Measurements from ENCODE around the gene WDFY3.

The WDFY3 gene

GRCh38 chr4:84901740-84902281, 64.7 kb downstream of the WDFY3 start:
- Histone ChIP-seq H3K4me3 (ENCODE audit: low read length) (no peak overlapping the region), H3K4me1 (ENCODE audit: control insufficient read depth, insufficient read depth, low read length) (no peaks in the 10 kb centered on the region), H3K27me3 (ENCODE audit: control insufficient read depth, insufficient read depth, low read length) (no peaks in the 10 kb centered on the region), H3K4me2 (ENCODE audit: low read length) (no peak overlapping the region), H3K36me3 (ENCODE audit: insufficient read depth, low read length) (peaks cover 15% of the 10 kb centered on the region), H3K9me3 (replicated peaks; ENCODE audit: low read length) (no peaks in the 10 kb centered on the region), H3K9ac (ENCODE audit: low read depth, low read length) (no peak overlapping the region)

- no peak overlapping the region for H3K4me2 ChIP-seq (ENCODE audit: low read length)
- no peaks in the 10 kb centered on the region for H3K4me1 ChIP-seq (ENCODE audit: control insufficient read depth, insufficient read depth, low read length)
- H3K9ac ChIP-seq (ENCODE audit: low read depth, low read length), result no peak overlapping the region
- H3K9me3 ChIP-seq (replicated peaks; ENCODE audit: low read length), result no peaks in the 10 kb centered on the region
- no peaks in the 10 kb centered on the region for H3K27me3 ChIP-seq (ENCODE audit: control insufficient read depth, insufficient read depth, low read length)
- H3K36me3 ChIP-seq (ENCODE audit: insufficient read depth, low read length), result peaks cover 15% of the 10 kb centered on the region
- no peak overlapping the region for H3K4me3 ChIP-seq (ENCODE audit: low read length)
Measured at GRCh38 chr4:84901173-84901572, 65.3 kb downstream of the WDFY3 start.

DNA sequence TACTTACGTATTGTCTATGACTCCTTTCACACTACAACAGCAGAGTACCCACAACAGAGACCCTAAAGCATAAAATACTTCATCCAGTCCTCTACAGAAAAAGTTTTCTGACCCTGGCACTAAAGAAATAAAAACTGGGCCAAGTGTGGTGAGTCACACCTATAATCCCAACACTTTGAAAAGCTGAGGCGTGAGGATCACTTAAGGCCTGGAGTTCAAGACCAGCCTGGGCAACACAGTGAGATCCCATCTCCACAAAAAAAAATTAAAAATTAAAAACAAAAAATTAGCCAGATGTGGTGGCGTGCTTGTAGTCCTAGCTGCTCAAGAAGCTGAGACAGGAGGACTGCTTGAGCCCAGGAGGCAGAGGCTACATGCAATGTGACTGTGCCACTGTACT, 66.9 kb downstream of the WDFY3 start:
- Histone ChIP-seq H3K9ac (ENCODE audit: low read depth, low read length) (no peak overlapping the region), H3K4me2 (ENCODE audit: low read length) (no peak overlapping the region)

GRCh38 chr4:84897516-84897915, 69.0 kb downstream of the WDFY3 start:
- Histone ChIP-seq H3K4me2 (ENCODE audit: low read length) (no peak overlapping the region), H3K36me3 (ENCODE audit: insufficient read depth, low read length) (peaks cover 25% of the 10 kb centered on the region), H3K4me3 (ENCODE audit: low read length) (no peak overlapping the region), H3K9me3 (replicated peaks; ENCODE audit: low read length) (no peaks in the 10 kb centered on the region), H3K4me1 (ENCODE audit: control insufficient read depth, insufficient read depth, low read length) (no peaks in the 10 kb centered on the region), H3K9ac (ENCODE audit: low read depth, low read length) (no peak overlapping the region), H3K27me3 (ENCODE audit: control insufficient read depth, insufficient read depth, low read length) (no peaks in the 10 kb centered on the region)

More for the DNA sequence above, 66.9 kb downstream of the WDFY3 start:
- Histone ChIP-seq H3K27me3 (ENCODE audit: control insufficient read depth, insufficient read depth, low read length) (no peaks in the 10 kb centered on the region), H3K4me1 (ENCODE audit: control insufficient read depth, insufficient read depth, low read length) (no peaks in the 10 kb centered on the region), H3K9me3 (replicated peaks; ENCODE audit: low read length) (no peaks in the 10 kb centered on the region), H3K4me3 (ENCODE audit: low read length) (no peak overlapping the region), H3K36me3 (ENCODE audit: insufficient read depth, low read length) (peaks cover 20% of the 10 kb centered on the region)

GRCh38 chr4:84895283-84895682, 71.2 kb downstream of the WDFY3 start:
- H3K4me2 ChIP-seq (ENCODE audit: low read length), result no peak overlapping the region
- no peaks in the 10 kb centered on the region for H3K27me3 ChIP-seq (ENCODE audit: control insufficient read depth, insufficient read depth, low read length)
- H3K4me3 ChIP-seq (ENCODE audit: low read length), result no peak overlapping the region
- H3K4me1 ChIP-seq (ENCODE audit: control insufficient read depth, insufficient read depth, low read length), result no peaks in the 10 kb centered on the region
- no peaks in the 10 kb centered on the region for H3K9me3 ChIP-seq (replicated peaks; ENCODE audit: low read length)
- peaks cover 14% of the 10 kb centered on the region for H3K36me3 ChIP-seq (ENCODE audit: insufficient read depth, low read length)
- no peak overlapping the region for H3K9ac ChIP-seq (ENCODE audit: low read depth, low read length)

- Histone ChIP-seq H3K9me3 (replicated peaks; ENCODE audit: low read length) (no peaks in the 10 kb centered on the region), H3K27me3 (ENCODE audit: control insufficient read depth, insufficient read depth, low read length) (no peaks in the 10 kb centered on the region), H3K4me2 (ENCODE audit: low read length) (no peak overlapping the region), H3K36me3 (ENCODE audit: insufficient read depth, low read length) (peaks cover 10% of the 10 kb centered on the region), H3K4me1 (ENCODE audit: control insufficient read depth, insufficient read depth, low read length) (no peaks in the 10 kb centered on the region), H3K9ac (ENCODE audit: low read depth, low read length) (no peak overlapping the region), H3K4me3 (ENCODE audit: low read length) (no peak overlapping the region)
Measured at GRCh38 chr4:84894621-84895020, 71.9 kb downstream of the WDFY3 start.

- Histone ChIP-seq H3K27me3 (ENCODE audit: control insufficient read depth, insufficient read depth, low read length) (no peaks in the 10 kb centered on the region), H3K4me1 (ENCODE audit: control insufficient read depth, insufficient read depth, low read length) (no peaks in the 10 kb centered on the region), H3K4me2 (ENCODE audit: low read length) (no peak overlapping the region), H3K9ac (ENCODE audit: low read depth, low read length) (no peak overlapping the region), H3K36me3 (ENCODE audit: insufficient read depth, low read length) (peaks cover 10% of the 10 kb centered on the region), H3K9me3 (replicated peaks; ENCODE audit: low read length) (no peaks in the 10 kb centered on the region), H3K4me3 (ENCODE audit: low read length) (no peak overlapping the region)
Measured at GRCh38 chr4:84892950-84893349, 73.5 kb downstream of the WDFY3 start.

DNA sequence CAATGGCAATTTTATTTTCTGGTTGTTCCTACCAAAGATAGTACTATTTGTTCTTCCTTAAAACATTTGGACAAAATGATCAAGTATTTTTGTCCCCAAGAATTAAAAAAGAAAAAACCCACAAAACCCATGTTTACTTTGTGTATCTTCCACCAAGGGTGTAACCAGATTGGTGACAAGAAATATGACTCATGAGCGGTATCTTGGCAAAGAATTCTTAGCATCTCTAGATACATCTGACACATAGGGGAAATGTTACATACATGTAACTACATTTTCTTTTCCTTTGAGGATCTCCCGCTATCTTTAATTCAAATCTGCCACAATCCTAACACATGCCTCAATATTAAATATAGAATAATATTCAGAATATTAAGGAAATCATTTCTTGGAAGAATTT, 78.7 kb downstream of the WDFY3 start:
- Histone ChIP-seq H3K4me3 (ENCODE audit: low read length) (no peak overlapping the region), H3K4me1 (ENCODE audit: control insufficient read depth, insufficient read depth, low read length) (peaks cover 7% of the 10 kb centered on the region), H3K4me2 (ENCODE audit: low read length) (no peak overlapping the region), H3K36me3 (ENCODE audit: insufficient read depth, low read length) (no peaks in the 10 kb centered on the region), H3K9me3 (replicated peaks; ENCODE audit: low read length) (no peaks in the 10 kb centered on the region), H3K27me3 (ENCODE audit: control insufficient read depth, insufficient read depth, low read length) (no peaks in the 10 kb centered on the region), H3K9ac (ENCODE audit: low read depth, low read length) (no peak overlapping the region)

DNA sequence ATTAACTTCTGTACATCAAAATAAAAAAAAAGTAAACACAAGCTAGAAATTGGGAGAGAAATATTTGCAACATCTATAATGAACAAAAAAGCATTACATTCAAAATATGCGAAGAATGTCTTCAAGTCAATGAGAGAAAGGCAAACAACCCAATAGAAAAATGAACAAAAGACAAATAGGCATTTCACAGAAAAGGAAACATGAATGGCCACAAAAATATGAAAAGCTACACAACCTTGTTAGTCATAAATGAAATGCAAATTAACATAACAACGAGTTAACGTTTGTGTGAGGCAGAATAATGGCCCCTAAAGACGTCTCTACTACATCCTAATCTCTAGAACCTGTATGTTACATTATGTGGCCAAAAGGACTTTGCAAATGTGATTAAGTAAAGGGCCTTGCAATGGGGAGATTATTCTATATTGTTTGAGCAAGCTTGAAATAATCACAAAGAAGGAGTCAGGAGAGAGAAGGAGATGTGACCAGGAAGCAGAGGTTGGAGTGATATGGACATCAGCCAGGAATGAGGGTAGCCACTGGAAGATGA, 86.8 kb downstream of the WDFY3 start:
- Histone ChIP-seq H3K4me2 (ENCODE audit: low read length) (peak overlapping the region; percentile 28), H3K9ac (ENCODE audit: low read depth, low read length) (peak overlapping the region; percentile 42), H3K27me3 (ENCODE audit: control insufficient read depth, insufficient read depth, low read length) (no peaks in the 10 kb centered on the region)

DNA sequence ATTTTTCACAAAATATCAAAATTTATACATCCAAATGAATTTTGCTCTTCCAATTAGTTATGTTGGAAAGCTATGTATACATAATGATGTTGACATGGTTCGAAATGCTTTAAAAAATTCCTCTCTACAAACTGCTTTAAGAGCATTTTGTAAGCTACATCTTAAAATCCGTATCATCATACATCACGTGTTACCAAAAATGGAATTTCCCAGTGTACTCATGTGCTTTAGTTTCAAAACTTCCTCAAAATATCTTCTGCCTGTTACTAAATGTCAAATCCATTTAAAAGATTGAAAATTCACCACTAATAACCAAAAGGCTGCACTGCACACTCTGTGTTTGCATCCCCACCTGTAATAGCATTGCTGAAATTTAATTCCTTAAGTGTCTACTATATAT, 87.9 kb downstream of the WDFY3 start:
- Histone ChIP-seq H3K4me2 (ENCODE audit: low read length) (peak overlapping the region; percentile 4), H3K27me3 (ENCODE audit: control insufficient read depth, insufficient read depth, low read length) (no peaks in the 10 kb centered on the region), H3K9me3 (replicated peaks; ENCODE audit: low read length) (no peaks in the 10 kb centered on the region), H3K4me1 (ENCODE audit: control insufficient read depth, insufficient read depth, low read length) (peaks cover 36% of the 10 kb centered on the region), H3K36me3 (ENCODE audit: insufficient read depth, low read length) (no peaks in the 10 kb centered on the region), H3K9ac (ENCODE audit: low read depth, low read length) (peak overlapping the region; percentile 35), H3K4me3 (ENCODE audit: low read length) (no peak overlapping the region)

More for the DNA sequence above, 86.8 kb downstream of the WDFY3 start:
- H3K4me1 ChIP-seq (ENCODE audit: control insufficient read depth, insufficient read depth, low read length), result peaks cover 36% of the 10 kb centered on the region
- no peaks in the 10 kb centered on the region for H3K9me3 ChIP-seq (replicated peaks; ENCODE audit: low read length)
- peak overlapping the region; percentile 9 for H3K4me3 ChIP-seq (ENCODE audit: low read length)
- H3K36me3 ChIP-seq (ENCODE audit: insufficient read depth, low read length), result no peaks in the 10 kb centered on the region

- Histone ChIP-seq H3K4me1 (ENCODE audit: control insufficient read depth, insufficient read depth, low read length) (peaks cover 36% of the 10 kb centered on the region), H3K27me3 (ENCODE audit: control insufficient read depth, insufficient read depth, low read length) (no peaks in the 10 kb centered on the region), H3K36me3 (ENCODE audit: insufficient read depth, low read length) (no peaks in the 10 kb centered on the region), H3K9me3 (replicated peaks; ENCODE audit: low read length) (no peaks in the 10 kb centered on the region), H3K4me2 (ENCODE audit: low read length) (peak overlapping the region; percentile 62), H3K4me3 (ENCODE audit: low read length) (no peak overlapping the region), H3K9ac (ENCODE audit: low read depth, low read length) (peak overlapping the region; percentile 66)
Measured at GRCh38 chr4:84878090-84878489, 88.4 kb downstream of the WDFY3 start.
